Measurements from ENCODE around the gene CORO1A.
"Not testable (repeated sequence)": the region's sequence is repeated elsewhere in the genome, so short reads cannot be mapped to it uniquely, and the experiment has no call there.

DNA sequence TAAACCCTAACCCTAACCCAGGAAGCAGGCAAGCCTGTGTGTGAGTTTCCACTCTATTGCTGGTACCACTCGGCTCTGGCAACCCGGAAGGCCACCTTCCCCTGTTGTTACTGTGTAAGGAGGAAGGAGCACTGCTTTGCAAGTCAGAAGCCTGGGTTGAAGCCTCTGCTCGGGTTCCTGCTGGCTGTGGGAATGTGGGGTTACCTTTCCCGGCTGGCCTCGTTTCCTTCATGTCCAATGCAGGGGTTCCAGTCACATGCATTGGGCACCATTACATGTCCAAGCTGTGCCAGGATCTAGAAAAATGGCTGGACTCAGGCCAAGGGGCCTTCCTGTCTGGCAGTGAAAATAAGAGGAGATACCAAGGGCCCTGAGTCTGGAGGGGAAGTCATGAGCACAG lies 33.7 kb downstream of the CORO1A start:
- TF ChIP-seq, protein P1, sequence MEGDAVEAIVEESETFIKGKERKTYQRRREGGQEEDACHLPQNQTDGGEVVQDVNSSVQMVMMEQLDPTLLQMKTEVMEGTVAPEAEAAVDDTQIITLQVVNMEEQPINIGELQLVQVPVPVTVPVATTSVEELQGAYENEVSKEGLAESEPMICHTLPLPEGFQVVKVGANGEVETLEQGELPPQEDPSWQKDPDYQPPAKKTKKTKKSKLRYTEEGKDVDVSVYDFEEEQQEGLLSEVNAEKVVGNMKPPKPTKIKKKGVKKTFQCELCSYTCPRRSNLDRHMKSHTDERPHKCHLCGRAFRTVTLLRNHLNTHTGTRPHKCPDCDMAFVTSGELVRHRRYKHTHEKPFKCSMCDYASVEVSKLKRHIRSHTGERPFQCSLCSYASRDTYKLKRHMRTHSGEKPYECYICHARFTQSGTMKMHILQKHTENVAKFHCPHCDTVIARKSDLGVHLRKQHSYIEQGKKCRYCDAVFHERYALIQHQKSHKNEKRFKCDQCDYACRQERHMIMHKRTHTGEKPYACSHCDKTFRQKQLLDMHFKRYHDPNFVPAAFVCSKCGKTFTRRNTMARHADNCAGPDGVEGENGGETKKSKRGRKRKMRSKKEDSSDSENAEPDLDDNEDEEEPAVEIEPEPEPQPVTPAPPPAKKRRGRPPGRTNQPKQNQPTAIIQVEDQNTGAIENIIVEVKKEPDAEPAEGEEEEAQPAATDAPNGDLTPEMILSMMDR (IDR thresholded peaks at IDR 0.05), result not testable (repeated sequence)
- TF ChIP-seq POLR2A, POLR2AphosphoS5 (IDR thresholded peaks at IDR 0.05): not testable (repeated sequence)
